Measurements from ENCODE around the gene SUV39H2.
"Not testable (repeated sequence)": the region's sequence is repeated elsewhere in the genome, so short reads cannot be mapped to it uniquely, and the experiment has no call there.

Gene SUV39H2

GRCh38 chr10:14876764-14877163, 1.9 kb upstream of the SUV39H2 start:
- no peak for DNase-seq

DNA sequence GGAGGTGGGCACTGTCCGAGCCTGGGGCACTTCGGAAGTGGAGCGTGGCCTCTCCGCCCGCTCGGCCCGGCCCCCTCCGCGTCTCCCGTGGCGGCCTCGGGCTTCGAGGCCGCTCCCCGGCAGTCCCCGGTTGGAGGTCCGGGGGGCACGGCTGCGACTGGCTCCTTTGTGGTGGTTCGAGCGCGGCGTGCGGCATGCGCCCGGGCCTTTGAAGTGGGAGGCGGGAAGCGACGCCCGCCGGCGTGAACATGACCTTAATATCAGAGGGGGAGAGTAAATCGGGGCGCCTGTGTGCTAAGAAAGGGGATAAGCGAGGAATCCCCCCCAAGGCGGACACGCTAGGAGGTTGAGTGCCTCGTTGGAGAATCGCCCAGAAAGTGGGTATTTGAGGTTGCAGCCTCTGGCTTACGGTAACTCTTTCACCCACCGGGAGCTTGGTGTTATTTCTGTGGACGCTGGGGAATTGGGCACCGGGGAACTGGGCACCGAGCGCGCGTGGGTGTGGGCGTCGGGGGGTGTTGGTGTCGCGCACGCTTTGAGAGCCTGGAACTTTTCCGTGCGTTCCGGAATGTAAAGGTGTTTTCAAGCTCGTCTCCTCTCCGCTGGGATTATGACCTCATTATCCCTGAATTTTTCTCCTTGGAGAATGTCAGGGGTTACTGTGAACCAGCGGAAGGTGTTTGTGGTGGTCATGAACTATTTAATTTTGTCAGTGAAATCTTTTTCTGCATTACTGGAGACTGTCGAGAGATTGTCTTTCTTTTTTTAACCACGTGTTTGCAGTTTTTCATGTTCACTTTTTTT, 660 bp downstream of the SUV39H2 start:
- peak; percentile 77 for DNase-seq

- DNase-seq = no peak
These were observed 1.2 kb downstream of the SUV39H2 start for GRCh38 chr10:14879928-14880193.

- no peak for DNase-seq
These were observed 1.6 kb downstream of the SUV39H2 start for GRCh38 chr10:14880229-14880628.

DNA sequence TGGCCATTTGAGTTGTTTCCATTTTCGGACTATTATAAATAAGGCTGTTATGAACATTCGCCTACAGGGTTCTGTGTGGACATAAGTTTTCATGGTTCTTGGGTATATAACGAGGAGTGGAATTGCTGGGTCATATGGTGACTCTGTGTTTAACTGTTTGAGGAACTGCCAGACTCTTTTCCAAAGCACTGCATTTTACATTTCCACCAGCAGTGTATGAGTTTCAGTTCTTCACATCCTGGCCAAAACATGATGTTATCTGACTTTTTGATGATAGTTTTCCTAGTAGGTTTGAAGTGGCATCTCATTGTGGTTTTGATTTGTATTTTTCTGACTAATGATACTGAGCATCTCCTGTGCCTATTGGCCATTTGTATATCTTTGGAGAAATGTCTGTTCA, 5.4 kb downstream of the SUV39H2 start:
- no peak for DNase-seq

GRCh38 chr10:14889318-14889717, 10.7 kb downstream of the SUV39H2 start:
- no peak for DNase-seq

DNA sequence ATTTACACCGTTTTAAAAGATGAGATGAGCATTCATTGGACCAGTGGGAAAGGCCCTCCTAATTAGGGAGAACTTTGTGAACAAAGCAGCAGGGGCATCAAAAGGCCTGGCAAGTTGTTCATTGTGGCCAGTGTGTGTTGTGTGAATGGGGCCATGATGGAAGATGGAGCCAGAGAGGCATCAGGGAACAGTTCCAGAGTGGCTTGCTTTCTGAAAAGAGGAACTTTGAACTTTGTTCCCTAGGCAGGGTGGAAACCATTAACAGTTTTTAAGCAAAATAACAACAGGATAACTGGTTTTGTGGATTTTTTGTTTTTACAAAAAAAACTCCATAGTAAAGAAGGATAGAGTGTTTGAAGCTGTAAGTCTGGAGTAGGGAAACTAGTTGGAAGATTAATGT, 12.5 kb downstream of the SUV39H2 start:
- DNase-seq = no peak

DNA sequence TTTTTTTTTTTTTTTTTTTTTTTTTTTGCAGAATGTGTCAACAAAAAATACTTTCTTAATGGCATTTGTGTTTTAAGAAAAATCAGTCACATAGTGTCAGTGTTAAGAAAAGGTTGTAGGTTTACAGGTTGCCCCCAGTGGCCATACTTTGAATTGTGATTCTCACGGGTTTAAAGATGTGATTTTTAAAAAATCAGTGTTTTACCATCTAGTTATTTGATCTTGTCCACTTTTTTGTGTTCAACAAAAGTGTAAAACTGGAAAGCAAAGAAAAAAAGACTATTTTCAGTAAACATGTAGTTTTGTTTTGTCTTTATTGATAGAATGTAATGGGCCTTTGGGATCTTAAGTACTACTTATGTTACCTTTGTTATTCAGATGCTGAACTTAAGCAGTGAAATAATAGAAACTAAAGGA, 25.7 kb downstream of the SUV39H2 start:
- DNase-seq = no peak

DNA sequence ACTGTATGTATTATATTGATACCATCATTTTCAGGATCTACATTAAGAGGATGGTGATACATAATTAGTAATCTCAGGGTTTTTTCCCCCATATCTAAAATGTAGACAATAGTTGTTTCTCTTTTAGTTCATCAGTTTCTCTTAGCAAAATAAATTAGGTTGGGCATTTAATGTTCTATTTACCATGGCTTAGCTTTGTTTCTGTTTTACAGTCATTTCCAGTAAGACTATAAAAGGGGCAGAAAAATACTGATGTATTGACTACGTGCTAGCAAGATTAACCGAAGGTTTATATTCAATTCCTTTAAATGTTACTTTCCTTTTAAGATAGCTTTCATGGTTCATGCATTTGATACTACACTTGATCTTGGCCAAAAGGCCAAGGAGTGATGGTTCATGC, 26.2 kb downstream of the SUV39H2 start:
- DNase-seq = no peak

DNA sequence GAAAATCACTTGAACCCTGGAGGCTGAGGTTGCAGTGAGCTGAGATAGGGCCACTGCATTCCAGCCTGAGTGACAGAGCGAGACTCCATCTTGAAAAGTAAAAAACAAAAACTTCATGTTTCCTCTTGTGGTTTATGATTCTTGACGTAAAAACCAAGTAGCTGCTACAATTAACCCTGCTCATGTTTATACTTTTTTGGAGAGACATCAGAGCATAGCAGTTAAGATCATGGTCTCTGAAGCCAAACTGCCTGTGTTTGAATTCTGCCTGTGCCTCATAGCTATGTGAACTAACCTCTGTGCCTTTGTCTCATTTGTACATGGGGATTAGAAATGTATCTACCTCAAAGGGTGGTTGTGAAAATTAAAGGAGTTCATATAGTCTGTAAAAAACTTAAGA, 27.2 kb downstream of the SUV39H2 start:
- DNase-seq = no peak

- DNase-seq = no peak
These were observed 28.1 kb downstream of the SUV39H2 start for GRCh38 chr10:14906765-14907164.

GRCh38 chr10:14907591-14907990, 28.9 kb downstream of the SUV39H2 start:
- DNase-seq = not testable (repeated sequence)

- DNase-seq = no peak
These were observed 30.4 kb downstream of the SUV39H2 start for GRCh38 chr10:14909101-14909500.

GRCh38 chr10:14910953-14911352, 32.3 kb downstream of the SUV39H2 start:
- no peak for DNase-seq

DNA sequence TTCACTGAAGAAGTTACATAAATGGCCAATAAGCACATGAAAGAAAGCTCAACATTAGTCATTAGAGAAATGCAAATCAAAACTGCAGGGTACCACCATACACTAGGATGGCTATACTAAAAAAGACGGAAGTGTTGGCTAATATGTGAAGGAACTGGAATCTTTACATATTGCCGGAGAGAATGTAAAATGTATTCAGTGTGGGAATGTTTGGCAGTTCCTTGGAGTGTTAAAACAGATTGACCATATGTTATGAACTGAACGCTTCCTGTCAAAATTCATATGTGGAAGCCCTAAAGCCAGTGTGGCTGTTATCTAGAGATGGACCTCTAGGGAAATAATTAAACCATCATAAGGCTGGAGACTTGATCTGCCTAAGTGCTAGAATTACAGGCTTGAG, 33.1 kb downstream of the SUV39H2 start:
- DNase-seq = no peak

DNA sequence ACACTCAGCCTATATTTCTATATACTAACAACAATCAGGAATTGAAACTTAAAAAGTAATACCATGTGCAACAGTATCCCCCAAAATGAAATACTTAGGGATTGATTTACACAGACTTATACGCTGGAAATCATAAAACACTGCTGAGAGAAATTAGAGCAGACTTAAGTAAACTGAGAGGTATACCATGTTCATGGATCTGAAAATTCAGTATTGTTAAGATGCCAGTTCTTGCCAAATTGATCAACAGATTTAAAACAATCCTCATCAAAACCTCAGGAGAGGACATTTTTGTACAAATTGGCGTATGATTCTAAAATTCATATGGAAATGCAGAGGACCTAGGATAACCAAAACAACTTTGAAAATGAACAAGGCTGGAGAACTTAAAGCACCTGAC, 37.9 kb downstream of the SUV39H2 start:
- no peak for DNase-seq

- no peak for DNase-seq
These were observed 39.2 kb downstream of the SUV39H2 start for GRCh38 chr10:14917827-14918226.

- no peak for DNase-seq
These were observed 40.3 kb downstream of the SUV39H2 start for GRCh38 chr10:14918964-14919363.

- DNase-seq = no peak
These were observed 45.3 kb downstream of the SUV39H2 start for GRCh38 chr10:14924013-14924412.

GRCh38 chr10:14925268-14925667, 46.6 kb downstream of the SUV39H2 start:
- DNase-seq = no peak

DNA sequence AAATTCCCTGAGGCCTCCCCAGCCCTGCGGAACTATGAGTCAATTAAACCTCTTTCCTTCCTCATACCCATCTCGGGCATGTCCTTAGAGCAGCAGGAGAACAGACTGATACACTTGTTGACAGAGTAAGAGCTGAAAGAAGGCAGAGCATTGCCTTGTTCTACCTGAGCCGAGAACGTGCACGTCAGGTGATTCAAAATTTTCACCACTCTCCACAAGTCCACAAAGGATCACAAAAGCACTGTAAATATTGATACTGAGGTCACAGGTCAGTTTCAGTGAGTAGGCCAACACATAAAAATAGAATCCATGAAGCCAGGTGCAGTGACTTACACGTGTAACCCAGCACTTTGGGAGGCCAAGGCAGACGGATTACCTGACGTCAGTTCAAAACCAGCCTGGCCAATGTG, 47.4 kb downstream of the SUV39H2 start:
- DNase-seq = no peak

GRCh38 chr10:14926722-14927416, 48.2 kb downstream of the SUV39H2 start:
- no peak for DNase-seq

GRCh38 chr10:14930610-14931009, 51.9 kb downstream of the SUV39H2 start:
- DNase-seq = no peak

DNA sequence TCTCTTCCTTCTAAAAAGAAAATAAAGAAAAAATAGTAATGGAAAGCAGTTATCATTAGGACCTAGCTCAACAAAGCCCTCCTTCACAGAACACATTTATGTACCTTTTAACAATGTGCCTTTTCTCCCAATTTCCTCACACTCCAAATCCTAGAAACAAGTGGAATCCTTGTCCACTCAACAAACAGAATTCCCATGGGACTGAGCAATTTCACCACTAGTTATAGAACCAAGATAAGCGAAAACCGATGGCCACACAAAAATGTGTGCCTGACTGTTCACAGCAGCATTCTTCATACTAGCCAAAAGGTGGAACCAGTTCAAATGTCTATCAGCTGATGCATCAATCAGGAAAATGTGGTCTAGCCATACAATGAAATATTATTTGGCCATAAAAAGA, 57.9 kb downstream of the SUV39H2 start:
- no peak for DNase-seq

DNA sequence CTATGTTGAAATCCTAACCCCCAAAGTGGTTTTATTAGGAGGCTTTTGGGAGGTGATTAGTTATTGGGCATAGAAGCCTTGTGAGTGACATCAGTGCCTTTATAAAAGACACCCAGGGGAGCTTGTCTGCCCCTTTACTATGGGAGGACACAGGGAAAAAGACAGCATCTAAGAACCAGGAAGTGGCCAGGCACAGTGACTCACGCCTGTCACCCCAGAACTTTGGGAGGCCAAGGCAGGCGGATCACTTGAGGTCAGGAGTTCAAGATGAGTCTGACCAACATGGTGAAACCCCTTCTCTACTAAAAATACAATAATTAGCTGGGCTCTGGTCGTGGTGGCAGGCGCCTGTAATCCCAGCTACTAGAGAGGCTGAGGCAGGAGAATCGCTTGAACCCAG, 60.3 kb downstream of the SUV39H2 start:
- DNase-seq = not testable (repeated sequence)

All from activated CD8-positive, alpha-beta memory T cell treated with anti-CD3 and anti-CD28 coated beads, Interleukin-2, amount 50 U/mL, for 48 hours (primary cell).